Measurements from ENCODE around the gene CHM. TPM values are rescaled to one million over a fixed set of nuclear protein-coding genes. Genes with fewer than 3 reads are reported as not detected.

Gene CHM
- total RNA-seq, 1 experiment from 2014 or later = 28.9 TPM

GRCh38 chrX:86044216-86044615, 3.1 kb downstream of the CHM start:
- no peak for ATAC-seq
- CTCF ChIA-PET = no interaction called here

DNA sequence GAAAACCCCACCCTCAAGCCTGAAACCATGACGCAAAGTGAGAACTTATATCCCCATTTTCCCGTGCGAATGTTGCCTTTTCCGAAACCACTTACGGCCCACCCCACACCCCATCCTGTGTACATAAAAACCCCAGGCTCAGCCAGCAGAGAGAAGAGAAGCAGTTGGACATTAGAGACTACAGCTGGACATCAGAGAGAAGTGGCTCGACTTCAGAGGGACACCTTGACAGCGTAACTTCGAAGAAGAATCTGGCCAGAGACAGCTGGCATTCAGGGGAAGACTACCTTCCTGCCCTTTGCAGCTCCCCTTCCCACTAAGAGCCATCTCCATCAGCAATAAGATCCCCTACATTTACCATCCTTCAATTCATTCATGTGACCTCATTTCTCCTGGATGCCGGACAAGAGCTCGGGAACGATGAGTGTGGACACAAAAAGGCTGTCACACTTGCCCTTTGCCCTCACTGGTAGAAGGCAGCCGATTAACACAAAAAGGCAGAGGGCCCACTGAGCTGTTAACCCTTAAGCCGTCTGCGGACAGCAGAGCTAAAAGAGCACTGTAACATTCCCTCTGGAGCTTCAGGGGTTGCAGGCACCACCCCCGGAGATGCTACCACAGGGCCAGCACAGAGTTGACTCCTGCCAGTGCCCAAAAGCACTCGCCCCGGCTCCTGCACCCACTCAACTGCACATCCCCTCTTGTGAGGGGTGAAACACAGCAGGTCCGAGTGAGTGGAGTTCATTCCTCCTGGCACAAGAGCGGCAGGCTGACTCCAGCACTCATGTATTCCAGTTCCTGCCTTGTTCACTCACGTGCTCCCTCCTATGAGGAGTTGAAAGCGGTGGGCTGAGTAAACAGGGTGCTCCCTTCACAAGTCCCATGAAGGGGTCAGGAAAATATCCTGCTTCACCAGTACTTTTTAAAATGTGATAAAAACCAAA, 7.5 kb downstream of the CHM start:
- Histone ChIP-seq H3K4me1 (ENCODE audit: control insufficient read depth, insufficient read depth, low read length) (no peaks in the 10 kb centered on the region), H3K9me3 (ENCODE audit: control insufficient read depth, insufficient read depth, low read depth, low read length) (no peaks in the 10 kb centered on the region), H3K27ac (ENCODE audit: low read length) (no peak overlapping the region), H3K36me3 (ENCODE audit: control insufficient read depth, insufficient read depth, low read length) (no peaks in the 10 kb centered on the region), H3K4me3 (ENCODE audit: low read depth in 2 of 2, low read length in 2 of 2) (no peak overlapping the region), H3K27me3 (ENCODE audit: control insufficient read depth, insufficient read depth, low read length) (no peaks in the 10 kb centered on the region)
- ChIA-PET CTCF (no interaction called here), POLR2A (no interaction called here)
- ATAC-seq (no peak), DNase-seq (ENCODE audit: low read depth, low spot score) (no peak)
- intact Hi-C loops (cut with micrococcal nuclease; ENCODE audit: unreplicated experiment) = no loop called here
- no TSS peak for BruUV-seq (replicated peaks)
- TF ChIP-seq TCF7L2 (IDR thresholded peaks at IDR 0.05; ENCODE audit: low read depth, low read length) (no peak), POLR2AphosphoS5 (IDR thresholded peaks at IDR 0.05; ENCODE audit: low read depth, low read length) (no peak), SIN3A (IDR thresholded peaks at IDR 0.05; ENCODE audit: borderline replicate concordance, insufficient read depth, low read depth, low read length) (no peak), REST (IDR thresholded peaks at IDR 0.05; ENCODE audit: insufficient read depth in 1 of 2, low read depth in 2 of 2, low read length in 1 of 2) (no peak)
- TF ChIP-seq, protein P1, sequence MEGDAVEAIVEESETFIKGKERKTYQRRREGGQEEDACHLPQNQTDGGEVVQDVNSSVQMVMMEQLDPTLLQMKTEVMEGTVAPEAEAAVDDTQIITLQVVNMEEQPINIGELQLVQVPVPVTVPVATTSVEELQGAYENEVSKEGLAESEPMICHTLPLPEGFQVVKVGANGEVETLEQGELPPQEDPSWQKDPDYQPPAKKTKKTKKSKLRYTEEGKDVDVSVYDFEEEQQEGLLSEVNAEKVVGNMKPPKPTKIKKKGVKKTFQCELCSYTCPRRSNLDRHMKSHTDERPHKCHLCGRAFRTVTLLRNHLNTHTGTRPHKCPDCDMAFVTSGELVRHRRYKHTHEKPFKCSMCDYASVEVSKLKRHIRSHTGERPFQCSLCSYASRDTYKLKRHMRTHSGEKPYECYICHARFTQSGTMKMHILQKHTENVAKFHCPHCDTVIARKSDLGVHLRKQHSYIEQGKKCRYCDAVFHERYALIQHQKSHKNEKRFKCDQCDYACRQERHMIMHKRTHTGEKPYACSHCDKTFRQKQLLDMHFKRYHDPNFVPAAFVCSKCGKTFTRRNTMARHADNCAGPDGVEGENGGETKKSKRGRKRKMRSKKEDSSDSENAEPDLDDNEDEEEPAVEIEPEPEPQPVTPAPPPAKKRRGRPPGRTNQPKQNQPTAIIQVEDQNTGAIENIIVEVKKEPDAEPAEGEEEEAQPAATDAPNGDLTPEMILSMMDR (IDR thresholded peaks at IDR 0.05) = no peak
- in situ Hi-C loops (cut with HindIII; ENCODE audit: low pct_unique_long_range_greater_than_20kb, low sequenced_read_pairs) = no loop called here

More at GRCh38 chrX:86044216-86044615, 3.1 kb downstream of the CHM start:
- H3K27ac ChIP-seq (ENCODE audit: low read length) = no peak overlapping the region
- no peak overlapping the region for H3K4me3 ChIP-seq (ENCODE audit: low read depth in 2 of 2, low read length in 2 of 2)
- intact Hi-C loops (cut with micrococcal nuclease; ENCODE audit: unreplicated experiment) (no loop called here), in situ Hi-C loops (cut with HindIII; ENCODE audit: low pct_unique_long_range_greater_than_20kb, low sequenced_read_pairs) (no loop called here)
- no peaks in the 10 kb centered on the region for H3K9me3 ChIP-seq (ENCODE audit: control insufficient read depth, insufficient read depth, low read depth, low read length)
- H3K4me1 ChIP-seq (ENCODE audit: control insufficient read depth, insufficient read depth, low read length) = peaks cover 4% of the 10 kb centered on the region
- H3K36me3 ChIP-seq (ENCODE audit: control insufficient read depth, insufficient read depth, low read length) = no peaks in the 10 kb centered on the region; the same call in 1 of the 2 replicates
- TF ChIP-seq TCF7L2 (IDR thresholded peaks at IDR 0.05; ENCODE audit: low read depth, low read length) (no peak), POLR2AphosphoS5 (IDR thresholded peaks at IDR 0.05; ENCODE audit: low read depth, low read length) (no peak), SIN3A (IDR thresholded peaks at IDR 0.05; ENCODE audit: borderline replicate concordance, insufficient read depth, low read depth, low read length) (no peak), REST (IDR thresholded peaks at IDR 0.05; ENCODE audit: insufficient read depth in 1 of 2, low read depth in 2 of 2, low read length in 1 of 2) (no peak)
- TF ChIP-seq, protein P1 (IDR thresholded peaks at IDR 0.05) = no peak
- POLR2A ChIA-PET = no interaction called here
- BruUV-seq (replicated peaks) = no TSS peak
- DNase-seq (ENCODE audit: low read depth, low spot score) = no peak
- no peaks in the 10 kb centered on the region for H3K27me3 ChIP-seq (ENCODE audit: control insufficient read depth, insufficient read depth, low read length)

All from Panc1 (cell line).